ENCODE measurements around the gene LIN7B.

The LIN7B gene

DNA sequence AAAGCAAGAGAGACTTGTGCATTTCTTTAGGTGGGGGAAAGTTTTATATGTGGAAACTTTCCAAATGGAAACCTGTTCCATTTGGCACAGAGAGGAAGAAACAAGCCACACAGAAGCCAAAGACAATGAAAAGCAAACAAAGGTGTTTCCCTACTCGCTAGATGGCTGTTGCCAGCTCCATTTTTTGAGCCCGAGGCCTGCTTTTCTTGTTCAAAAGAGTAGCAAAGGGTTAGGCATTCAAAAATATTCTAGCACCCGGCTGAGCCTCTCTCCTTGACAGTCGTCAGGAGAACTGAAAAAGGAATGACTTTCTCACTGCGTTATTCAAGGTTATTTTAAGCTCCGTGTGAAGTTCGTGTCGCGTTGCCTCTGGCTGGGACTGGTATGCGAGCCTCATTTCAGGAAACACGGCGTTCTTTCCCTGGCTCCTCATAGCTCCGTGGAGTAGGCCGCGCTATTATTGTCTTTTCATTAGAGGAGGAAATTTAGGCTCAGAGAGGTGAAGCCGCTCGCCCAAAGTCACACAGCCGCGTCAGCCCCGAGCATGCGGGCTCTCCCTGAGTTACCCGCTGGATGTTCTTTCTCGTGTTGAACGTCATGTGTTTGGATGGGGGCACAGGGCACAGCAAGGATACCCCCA is 51.1 kb downstream of the LIN7B start:
- no peak for DNase-seq (ENCODE audit: low read depth in 2 of 2)

DNA sequence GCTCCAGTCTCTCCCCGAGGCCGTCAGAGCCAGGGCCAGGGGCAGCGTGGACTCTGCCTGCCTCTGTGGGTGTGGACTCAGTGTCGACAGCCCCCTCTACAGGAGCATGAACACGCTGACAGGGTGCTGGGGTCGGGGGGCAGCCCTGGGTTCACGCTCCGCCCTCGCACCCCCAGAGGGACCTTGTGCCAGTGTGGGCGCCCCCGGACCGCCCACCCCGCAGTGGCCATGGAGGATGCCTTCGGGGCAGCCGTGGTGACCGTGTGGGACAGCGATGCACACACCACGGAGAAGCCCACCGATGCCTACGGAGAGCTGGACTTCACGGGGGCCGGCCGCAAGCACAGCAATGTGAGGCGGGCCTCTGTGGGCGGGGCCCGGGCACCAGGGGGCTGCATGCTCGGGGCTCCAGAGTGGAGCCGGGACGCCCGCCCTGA is 51.7 kb downstream of the LIN7B start:
- no peak for DNase-seq (ENCODE audit: low read depth in 2 of 2)

DNA sequence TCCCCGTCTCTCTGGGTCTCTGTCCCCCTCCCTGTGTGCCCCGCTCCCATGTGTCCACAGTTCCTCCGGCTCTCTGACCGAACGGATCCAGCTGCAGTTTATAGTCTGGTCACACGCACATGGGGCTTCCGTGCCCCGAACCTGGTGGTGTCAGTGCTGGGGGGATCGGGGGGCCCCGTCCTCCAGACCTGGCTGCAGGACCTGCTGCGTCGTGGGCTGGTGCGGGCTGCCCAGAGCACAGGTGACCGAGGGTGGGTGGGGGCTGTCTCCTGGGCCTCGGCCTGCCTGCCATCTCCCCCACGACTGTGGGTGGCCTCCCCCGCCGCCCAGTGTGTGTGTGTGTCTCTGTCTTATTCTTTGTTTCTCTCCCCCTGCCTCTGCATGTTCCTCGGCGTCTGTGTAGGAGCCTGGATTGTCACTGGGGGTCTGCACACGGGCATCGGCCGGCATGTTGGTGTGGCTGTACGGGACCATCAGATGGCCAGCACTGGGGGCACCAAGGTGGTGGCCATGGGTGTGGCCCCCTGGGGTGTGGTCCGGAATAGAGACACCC is 53.8 kb downstream of the LIN7B start:
- DNase-seq (ENCODE audit: low read depth in 2 of 2), result no peak

Measured in activated CD8-positive, alpha-beta memory T cell treated with anti-CD3 and anti-CD28 coated beads for 4 hours (primary cell).